ENCODE measurements around the gene PNCK. TPM values are rescaled to one million over a fixed set of nuclear protein-coding genes. Genes with fewer than 3 reads are reported as not detected.

The PNCK gene
- total RNA-seq, 2 donors from 2014 or later: 1.9 to 11.1 TPM

GRCh38 chrX:153704021-153704526, 30.5 kb upstream of the PNCK start:
- no peak overlapping the region for H3K27ac ChIP-seq
- no peak overlapping the region for H3K4me3 ChIP-seq
- H3K27me3 ChIP-seq: no peaks in the 10 kb centered on the region
- intact Hi-C loops (cut with DNase I): no loop called here
- peak overlapping the region in 1 of 2 donors; percentile 55 for H3K9ac ChIP-seq (ENCODE audit: low read depth in 2 of 2, low read length in 2 of 2)
- H3K4me1 ChIP-seq: no peaks in the 10 kb centered on the region
- DNase-seq: no peak
- H3K36me3 ChIP-seq: no peaks in the 10 kb centered on the region
- no peak for TF ChIP-seq CTCF (IDR thresholded peaks at IDR 0.05)
- no peaks in the 10 kb centered on the region for H3K9me3 ChIP-seq

- peak; percentile 84 for DNase-seq
- peak overlapping the region; percentile 44 for H3K27ac ChIP-seq
- H3K27me3 ChIP-seq: no peaks in the 10 kb centered on the region
- intact Hi-C loops (cut with DNase I): no loop called here
- no peak overlapping the region for H3K9ac ChIP-seq (ENCODE audit: low read depth in 2 of 2, low read length in 2 of 2)
- H3K4me1 ChIP-seq: no peaks in the 10 kb centered on the region
- no peak for TF ChIP-seq CTCF (IDR thresholded peaks at IDR 0.05)
- H3K4me3 ChIP-seq: no peak overlapping the region
- H3K36me3 ChIP-seq: no peaks in the 10 kb centered on the region
- H3K9me3 ChIP-seq: no peaks in the 10 kb centered on the region
These were observed 29.4 kb upstream of the PNCK start for GRCh38 chrX:153703036-153703370.

GRCh38 chrX:153702336-153703035, 28.9 kb upstream of the PNCK start:
- intact Hi-C loops (cut with DNase I): no loop called here
- no peak for DNase-seq
- Histone ChIP-seq H3K9ac (ENCODE audit: low read depth in 2 of 2, low read length in 2 of 2) (no peak overlapping the region), H3K9me3 (no peaks in the 10 kb centered on the region), H3K4me3 (no peak overlapping the region), H3K27ac (peak overlapping the region; percentile 44), H3K4me1 (no peaks in the 10 kb centered on the region), H3K27me3 (no peaks in the 10 kb centered on the region), H3K36me3 (no peaks in the 10 kb centered on the region)
- TF ChIP-seq CTCF (IDR thresholded peaks at IDR 0.05): no peak

GRCh38 chrX:153701706-153702105, 28.1 kb upstream of the PNCK start:
- no peaks in the 10 kb centered on the region for H3K36me3 ChIP-seq
- no peak overlapping the region for H3K27ac ChIP-seq

GRCh38 chrX:153700967-153701366, 27.4 kb upstream of the PNCK start:
- DNase-seq: no peak
- H3K27me3 ChIP-seq: no peaks in the 10 kb centered on the region
- H3K36me3 ChIP-seq: no peaks in the 10 kb centered on the region
- no peak for TF ChIP-seq CTCF (IDR thresholded peaks at IDR 0.05)
- H3K27ac ChIP-seq: peak overlapping the region; percentile 77
- H3K4me3 ChIP-seq: no peak overlapping the region
- intact Hi-C loops (cut with DNase I): no loop called here
- H3K9ac ChIP-seq (ENCODE audit: low read depth in 2 of 2, low read length in 2 of 2): no peak overlapping the region
- no peaks in the 10 kb centered on the region for H3K4me1 ChIP-seq
- H3K9me3 ChIP-seq: no peaks in the 10 kb centered on the region

More at GRCh38 chrX:153701706-153702105, 28.1 kb upstream of the PNCK start:
- intact Hi-C loops (cut with DNase I): no loop called here
- no peak overlapping the region for H3K4me3 ChIP-seq
- H3K9me3 ChIP-seq: no peaks in the 10 kb centered on the region
- H3K27me3 ChIP-seq: no peaks in the 10 kb centered on the region
- DNase-seq: no peak
- H3K9ac ChIP-seq (ENCODE audit: low read depth in 2 of 2, low read length in 2 of 2): no peak overlapping the region
- H3K4me1 ChIP-seq: no peaks in the 10 kb centered on the region
- no peak for TF ChIP-seq CTCF (IDR thresholded peaks at IDR 0.05)
